HepG2 (cell line): ENCODE results near the gene HSCB. TPM values are rescaled to one million over a fixed set of nuclear protein-coding genes. Genes with fewer than 3 reads are reported as not detected.

ENCODE experiments used
- AGO1 ChIP-seq: fragments of 200-400 bp; formaldehyde crosslinking; IDR thresholded peaks from 2 replicates; pipeline ENCODE4 v1.6.1; 2017; ENCODE audit warnings: mild to moderate bottlenecking, low read depth, low read length, moderate library complexity; ENCODE audit not compliant: poor library complexity, severe bottlenecking
- CHD2 ChIP-seq: IDR thresholded peaks from 2 replicates; pipeline ENCODE4 v1.6.1; 2011; ENCODE audit warnings: low read depth, low read length, improper control_type of control experiment
- JUND ChIP-seq: sonication (generic); formaldehyde crosslinking; IDR thresholded peaks from 2 replicates; pipeline ENCODE4 v1.8.0; 2022; ENCODE audit warnings: mild to moderate bottlenecking, missing genetic modification reagents
- MAFF ChIP-seq: IDR thresholded peaks from 2 replicates; pipeline ENCODE4 v1.6.1; 2011; ENCODE audit warnings: low read depth, low read length, improper control_type of control experiment
- MXD4 ChIP-seq: IDR thresholded peaks from 2 replicates; pipeline ENCODE4 v1.6.1; 2016; ENCODE audit warnings: mild to moderate bottlenecking, missing biosample characterization, missing genetic modification reagents
- RAD21 ChIP-seq: fragments of 450-650 bp; formaldehyde crosslinking; IDR thresholded peaks from 2 replicates; pipeline ENCODE4 v1.5.0; 2020; ENCODE audit warnings: mild to moderate bottlenecking
- ZBTB7A ChIP-seq: sonication (generic); formaldehyde crosslinking; IDR thresholded peaks from 2 replicates; pipeline ENCODE4 v1.8.0; 2022; ENCODE audit warnings: mild to moderate bottlenecking, missing genetic modification reagents
- ZFX ChIP-seq: sonication (generic); formaldehyde crosslinking; IDR thresholded peaks from 2 replicates; pipeline ENCODE4 v1.4.0; 2020; ENCODE audit warnings: mild to moderate bottlenecking, low read depth, missing genetic modification reagents, moderate library complexity
- ZNF224 ChIP-seq: sonication (generic); formaldehyde crosslinking; IDR thresholded peaks from 2 replicates; pipeline ENCODE4 v1.5.0; 2020; ENCODE audit warnings: mild to moderate bottlenecking, missing genetic modification reagents
- ZNF292 ChIP-seq: sonication (generic); formaldehyde crosslinking; IDR thresholded peaks from 2 replicates; pipeline ENCODE4 v1.8.1; 2022; ENCODE audit warnings: mild to moderate bottlenecking, low read depth, missing genetic modification reagents, borderline replicate concordance
- ZNF317 ChIP-seq: sonication (generic); formaldehyde crosslinking; IDR thresholded peaks from 2 replicates; pipeline ENCODE4 v1.5.0; 2020; ENCODE audit warnings: mild to moderate bottlenecking, missing genetic modification reagents
- ZNF558 ChIP-seq: sonication (generic); formaldehyde crosslinking; IDR thresholded peaks from 2 replicates; pipeline ENCODE4 v1.9.0; 2022; ENCODE audit warnings: mild to moderate bottlenecking, missing genetic modification reagents, borderline replicate concordance
- ZNF615 ChIP-seq: sonication (generic); formaldehyde crosslinking; IDR thresholded peaks from 2 replicates; pipeline ENCODE4 v1.5.0; 2020; ENCODE audit warnings: mild to moderate bottlenecking, missing genetic modification reagents, borderline replicate concordance
- ZNF713 ChIP-seq: sonication (generic); formaldehyde crosslinking; IDR thresholded peaks from 2 replicates; pipeline ENCODE4 v1.4.0; 2020; ENCODE audit warnings: mild to moderate bottlenecking, missing genetic modification reagents
- polyA plus RNA-seq, 8 experiments: library from polyadenylated mRNA; depleted of rRNA in 3 of 8; stranded (reverse) in 7 of 8; unstranded in 1 of 8; fragments of >200 nt; fragmentation: Illumina TruSeq in 4 of 8; extraction: Trizol in 4 of 8; gene quantifications; 2 replicates each; pipeline versions ENCODE4 v1.2.1 to v1.2.3, GENCODE V29; 2011 to 2016; ENCODE audit warnings: low read depth in 4 of 8, missing spikeins in 1 of 8, mixed read lengths in 1 of 8; ENCODE audit not compliant: insufficient read depth in 1 of 8
- total RNA-seq, 5 experiments: library from RNA; depleted of rRNA; stranded (reverse); fragments of >200 nt; fragmentation: Illumina TruSeq; extraction: Trizol; gene quantifications; 2 replicates each; pipeline ENCODE4 v1.2.3, GENCODE V29; 2016; ENCODE audit warnings: low read depth in 1 of 5
- TF ChIP-seq, protein P1 (sequence below): sonication (generic); formaldehyde crosslinking; IDR thresholded peaks from one replicate; pipeline ENCODE4 v1.5.1; 2020; ENCODE audit warnings: mild to moderate bottlenecking, missing genetic modification reagents; ENCODE audit errors: not compliant biosample characterization
- TF ChIP-seq, protein P2 (sequence below), 2 experiments: fragments of 450-650 bp in 1 of 2; sonication (generic) in 1 of 2; formaldehyde crosslinking; IDR thresholded peaks; 2 replicates each; pipeline versions ENCODE4 v1.5.0 to v1.8.0; 2020 to 2022; ENCODE audit warnings: mild to moderate bottlenecking in 1 of 2, missing genetic modification reagents in 1 of 2
- TF ChIP-seq, protein P3 (sequence below): sonication (generic); formaldehyde crosslinking; IDR thresholded peaks from 2 replicates; pipeline ENCODE4 v1.9.0; 2022; ENCODE audit warnings: missing genetic modification reagents, mild to moderate bottlenecking, borderline replicate concordance

Gene HSCB
- total and polyA plus RNA-seq, 2 of the 13 experiments (the other 11 are each of a cell fraction or from before 2014, with no cell fraction given) = 15.4 to 20.9 TPM

DNA sequence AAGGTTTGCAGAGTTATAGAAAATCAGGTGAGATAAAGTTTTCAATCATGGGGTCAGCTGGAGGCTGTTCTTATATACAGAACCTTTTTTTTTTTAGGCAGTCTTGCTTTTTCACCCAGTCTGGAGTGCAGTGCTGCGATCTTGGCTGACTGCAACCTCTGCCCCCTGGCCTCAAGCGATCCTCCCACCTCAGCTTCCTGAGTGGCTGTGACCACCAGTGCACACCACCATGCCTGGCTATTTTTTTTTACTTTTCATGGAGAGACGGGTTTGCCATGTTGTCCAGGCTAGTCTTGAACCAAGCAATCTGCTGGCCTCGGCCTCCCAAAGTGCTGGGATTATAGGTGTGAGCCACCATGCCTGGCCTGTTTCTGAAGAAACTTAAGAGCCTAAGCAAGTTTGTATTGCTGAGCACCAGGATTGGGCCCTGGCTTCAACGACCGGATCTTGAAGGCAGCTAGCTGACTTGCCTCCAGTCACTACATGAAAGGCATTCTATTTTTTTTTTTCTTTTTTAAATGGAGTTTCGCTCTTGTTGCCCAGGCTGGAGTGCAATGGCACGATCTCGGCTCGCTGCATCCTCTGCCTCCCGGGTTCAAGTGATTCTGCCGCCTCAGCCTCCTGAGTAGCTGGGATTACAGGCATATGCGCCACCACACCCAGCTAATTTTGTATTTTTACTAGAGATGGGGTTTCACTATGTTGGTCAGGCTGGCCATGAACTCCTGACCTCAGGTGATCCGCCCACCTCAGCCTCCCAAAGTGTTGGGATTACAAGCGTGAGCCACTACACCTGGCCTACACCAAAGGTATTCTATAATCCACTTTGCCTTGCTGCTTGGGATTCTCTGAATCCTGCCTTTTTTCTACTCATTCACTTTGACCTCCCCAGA lies 50.9 kb downstream of the HSCB start (continued):
- TF ChIP-seq, protein P1, sequence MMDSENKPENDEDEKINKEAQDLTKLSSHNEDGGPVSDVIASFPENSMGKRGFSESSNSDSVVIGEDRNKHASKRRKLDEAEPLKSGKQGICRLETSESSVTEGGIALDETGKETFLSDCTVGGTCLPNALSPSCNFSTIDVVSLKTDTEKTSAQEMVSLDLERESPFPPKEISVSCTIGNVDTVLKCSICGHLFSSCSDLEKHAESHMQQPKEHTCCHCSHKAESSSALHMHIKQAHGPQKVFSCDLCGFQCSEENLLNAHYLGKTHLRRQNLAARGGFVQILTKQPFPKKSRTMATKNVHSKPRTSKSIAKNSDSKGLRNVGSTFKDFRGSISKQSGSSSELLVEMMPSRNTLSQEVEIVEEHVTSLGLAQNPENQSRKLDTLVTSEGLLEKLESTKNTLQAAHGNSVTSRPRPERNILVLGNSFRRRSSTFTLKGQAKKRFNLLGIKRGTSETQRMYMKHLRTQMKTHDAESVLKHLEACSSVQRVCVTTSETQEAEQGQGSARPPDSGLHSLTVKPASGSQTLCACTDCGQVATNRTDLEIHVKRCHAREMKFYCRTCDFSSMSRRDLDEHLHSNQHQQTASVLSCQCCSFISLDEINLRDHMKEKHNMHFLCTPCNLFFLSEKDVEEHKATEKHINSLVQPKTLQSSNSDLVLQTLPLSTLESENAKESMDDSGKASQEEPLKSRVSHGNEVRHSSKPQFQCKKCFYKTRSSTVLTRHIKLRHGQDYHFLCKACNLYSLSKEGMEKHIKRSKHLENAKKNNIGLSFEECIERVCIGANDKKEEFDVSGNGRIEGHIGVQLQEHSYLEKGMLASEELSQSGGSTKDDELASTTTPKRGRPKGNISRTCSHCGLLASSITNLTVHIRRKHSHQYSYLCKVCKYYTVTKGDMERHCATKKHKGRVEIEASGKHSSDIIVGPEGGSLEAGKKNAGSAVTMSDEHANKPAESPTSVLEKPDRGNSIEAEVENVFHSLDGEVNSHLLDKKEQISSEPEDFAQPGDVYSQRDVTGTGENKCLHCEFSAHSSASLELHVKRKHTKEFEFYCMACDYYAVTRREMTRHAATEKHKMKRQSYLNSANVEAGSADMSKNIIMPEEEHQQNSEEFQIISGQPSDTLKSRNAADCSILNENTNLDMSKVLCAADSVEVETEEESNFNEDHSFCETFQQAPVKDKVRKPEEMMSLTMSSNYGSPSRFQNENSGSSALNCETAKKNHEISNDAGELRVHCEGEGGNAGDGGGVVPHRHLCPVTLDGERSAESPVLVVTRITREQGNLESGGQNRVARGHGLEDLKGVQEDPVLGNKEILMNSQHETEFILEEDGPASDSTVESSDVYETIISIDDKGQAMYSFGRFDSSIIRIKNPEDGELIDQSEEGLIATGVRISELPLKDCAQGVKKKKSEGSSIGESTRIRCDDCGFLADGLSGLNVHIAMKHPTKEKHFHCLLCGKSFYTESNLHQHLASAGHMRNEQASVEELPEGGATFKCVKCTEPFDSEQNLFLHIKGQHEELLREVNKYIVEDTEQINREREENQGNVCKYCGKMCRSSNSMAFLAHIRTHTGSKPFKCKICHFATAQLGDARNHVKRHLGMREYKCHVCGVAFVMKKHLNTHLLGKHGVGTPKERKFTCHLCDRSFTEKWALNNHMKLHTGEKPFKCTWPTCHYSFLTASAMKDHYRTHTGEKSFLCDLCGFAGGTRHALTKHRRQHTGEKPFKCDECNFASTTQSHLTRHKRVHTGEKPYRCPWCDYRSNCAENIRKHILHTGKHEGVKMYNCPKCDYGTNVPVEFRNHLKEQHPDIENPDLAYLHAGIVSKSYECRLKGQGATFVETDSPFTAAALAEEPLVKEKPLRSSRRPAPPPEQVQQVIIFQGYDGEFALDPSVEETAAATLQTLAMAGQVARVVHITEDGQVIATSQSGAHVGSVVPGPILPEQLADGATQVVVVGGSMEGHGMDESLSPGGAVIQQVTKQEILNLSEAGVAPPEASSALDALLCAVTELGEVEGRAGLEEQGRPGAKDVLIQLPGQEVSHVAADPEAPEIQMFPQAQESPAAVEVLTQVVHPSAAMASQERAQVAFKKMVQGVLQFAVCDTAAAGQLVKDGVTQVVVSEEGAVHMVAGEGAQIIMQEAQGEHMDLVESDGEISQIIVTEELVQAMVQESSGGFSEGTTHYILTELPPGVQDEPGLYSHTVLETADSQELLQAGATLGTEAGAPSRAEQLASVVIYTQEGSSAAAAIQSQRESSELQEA (CRISPR knock-in tag) = no peak
- TF ChIP-seq ZNF292 (CRISPR knock-in tag) (no peak), ZNF558 (CRISPR knock-in tag) (no peak; the same call in 1 of the 2 replicates), ZFX (CRISPR knock-in tag) (no peak), RAD21 (CRISPR knock-in tag) (peak; percentile 55), ZBTB7A (CRISPR knock-in tag) (no peak), ZNF317 (CRISPR knock-in tag) (no peak), MXD4 (CRISPR knock-in tag) (no peak), CHD2 (peak; percentile 50; the same call in 1 of the 2 replicates), AGO1 (peak; percentile 98), ZNF224 (CRISPR knock-in tag) (peak; percentile 63; the same call in 1 of the 2 replicates), JUND (CRISPR knock-in tag) (no peak), MAFF (no peak), ZNF713 (CRISPR knock-in tag) (no peak), ZNF615 (no peak)
- TF ChIP-seq, protein P2, sequence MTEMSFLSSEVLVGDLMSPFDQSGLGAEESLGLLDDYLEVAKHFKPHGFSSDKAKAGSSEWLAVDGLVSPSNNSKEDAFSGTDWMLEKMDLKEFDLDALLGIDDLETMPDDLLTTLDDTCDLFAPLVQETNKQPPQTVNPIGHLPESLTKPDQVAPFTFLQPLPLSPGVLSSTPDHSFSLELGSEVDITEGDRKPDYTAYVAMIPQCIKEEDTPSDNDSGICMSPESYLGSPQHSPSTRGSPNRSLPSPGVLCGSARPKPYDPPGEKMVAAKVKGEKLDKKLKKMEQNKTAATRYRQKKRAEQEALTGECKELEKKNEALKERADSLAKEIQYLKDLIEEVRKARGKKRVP (CRISPR knock-in tag; IDR thresholded peaks at IDR 0.05) = peak in 1 of 2 experiments; percentile 5; a peak in 1 of 4 replicates
- TF ChIP-seq, protein P3, sequence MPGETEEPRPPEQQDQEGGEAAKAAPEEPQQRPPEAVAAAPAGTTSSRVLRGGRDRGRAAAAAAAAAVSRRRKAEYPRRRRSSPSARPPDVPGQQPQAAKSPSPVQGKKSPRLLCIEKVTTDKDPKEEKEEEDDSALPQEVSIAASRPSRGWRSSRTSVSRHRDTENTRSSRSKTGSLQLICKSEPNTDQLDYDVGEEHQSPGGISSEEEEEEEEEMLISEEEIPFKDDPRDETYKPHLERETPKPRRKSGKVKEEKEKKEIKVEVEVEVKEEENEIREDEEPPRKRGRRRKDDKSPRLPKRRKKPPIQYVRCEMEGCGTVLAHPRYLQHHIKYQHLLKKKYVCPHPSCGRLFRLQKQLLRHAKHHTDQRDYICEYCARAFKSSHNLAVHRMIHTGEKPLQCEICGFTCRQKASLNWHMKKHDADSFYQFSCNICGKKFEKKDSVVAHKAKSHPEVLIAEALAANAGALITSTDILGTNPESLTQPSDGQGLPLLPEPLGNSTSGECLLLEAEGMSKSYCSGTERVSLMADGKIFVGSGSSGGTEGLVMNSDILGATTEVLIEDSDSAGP (CRISPR knock-in tag) = peak; percentile 60; the same call in 1 of the 2 replicates
